ENCODE data around the gene ZEB2. TPM values are rescaled to one million over a fixed set of nuclear protein-coding genes. Genes with fewer than 3 reads are reported as not detected.

Gene ZEB2
- total and polyA plus RNA-seq, 4 donors, result 7.6 to 39.6 (median 22.2) TPM

- DNase-seq (ENCODE audit: low spot score), result no peak
- TF ChIP-seq HNF4A (conservative IDR thresholded peaks at IDR 0.05) (no peak), RAD21 (IDR thresholded peaks at IDR 0.05) (no peak)
- H3K27ac ChIP-seq (ENCODE audit: low read depth in 1 of 2, low read length in 2 of 2), result peak overlapping the region in 1 of 2 donors; percentile 46
- 85% methylated on average over 3 of the region's 3 CpGs for WGBS
- H3K4me3 ChIP-seq (ENCODE audit: low read depth in 1 of 3, low read length in 3 of 3), result no peak overlapping the region
- peaks cover 0 to 3% (median 0%) of the 10 kb centered on the region in 4 donors for H3K4me1 ChIP-seq (ENCODE audit: control insufficient read depth in 4 of 4, insufficient read depth in 4 of 4, low read length in 3 of 4)
- peaks cover 0 to under 1% (median 0%) of the 10 kb centered on the region in 4 donors for H3K27me3 ChIP-seq (ENCODE audit: control insufficient read depth in 4 of 4, insufficient read depth in 4 of 4, low read length in 3 of 4)
- H3K36me3 ChIP-seq (ENCODE audit: control insufficient read depth in 4 of 4, insufficient read depth in 3 of 4, low read depth in 1 of 4, low read length in 3 of 4), result no peaks in the 10 kb centered on the region
- no peak overlapping the region for H3K9ac ChIP-seq (ENCODE audit: low read depth in 1 of 2, low read length in 2 of 2)
- H3K9me3 ChIP-seq (ENCODE audit: control insufficient read depth in 4 of 4, low read length in 3 of 4), result no peaks in the 10 kb centered on the region
Observed at GRCh38 chr2:144496977-144497598, 22.8 kb downstream of the ZEB2 start.

- H3K9ac ChIP-seq (ENCODE audit: low read depth in 1 of 2, low read length in 2 of 2), result no peak overlapping the region
- no peak for DNase-seq (ENCODE audit: low spot score)
- peaks cover 0 to 3% (median 0%) of the 10 kb centered on the region in 4 donors for H3K27me3 ChIP-seq (ENCODE audit: control insufficient read depth in 4 of 4, insufficient read depth in 4 of 4, low read length in 3 of 4)
- H3K36me3 ChIP-seq (ENCODE audit: control insufficient read depth in 4 of 4, insufficient read depth in 3 of 4, low read depth in 1 of 4, low read length in 3 of 4), result no peaks in the 10 kb centered on the region
- no peaks in the 10 kb centered on the region for H3K9me3 ChIP-seq (ENCODE audit: control insufficient read depth in 4 of 4, low read length in 3 of 4)
- peak overlapping the region in 1 of 2 donors; percentile 46 for H3K27ac ChIP-seq (ENCODE audit: low read depth in 1 of 2, low read length in 2 of 2)
- TF ChIP-seq FOXA1 (IDR thresholded peaks at IDR 0.05) (no peak), SP1 (IDR thresholded peaks at IDR 0.05) (no peak), HNF4G (IDR thresholded peaks at IDR 0.05) (no peak), ZBTB33 (IDR thresholded peaks at IDR 0.05) (no peak), HNF4A (conservative IDR thresholded peaks at IDR 0.05) (no peak)
- WGBS, result 71% methylated on average over 10 of the region's 10 CpGs
- H3K4me3 ChIP-seq (ENCODE audit: low read depth in 1 of 3, low read length in 3 of 3), result no peak overlapping the region
- peaks cover 0 to 3% (median 0%) of the 10 kb centered on the region in 4 donors for H3K4me1 ChIP-seq (ENCODE audit: control insufficient read depth in 4 of 4, insufficient read depth in 4 of 4, low read length in 3 of 4)
Observed at GRCh38 chr2:144496092-144496976, 23.6 kb downstream of the ZEB2 start.

GRCh38 chr2:144495227-144496091 is 24.5 kb downstream of the ZEB2 start:
- no peaks in the 10 kb centered on the region for H3K36me3 ChIP-seq (ENCODE audit: control insufficient read depth in 4 of 4, insufficient read depth in 3 of 4, low read depth in 1 of 4, low read length in 3 of 4)
- no peak overlapping the region for H3K4me3 ChIP-seq (ENCODE audit: low read depth in 1 of 3, low read length in 3 of 3)
- H3K27ac ChIP-seq (ENCODE audit: low read depth in 1 of 2, low read length in 2 of 2), result no peak overlapping the region
- DNase-seq (ENCODE audit: low spot score), result no peak
- H3K9me3 ChIP-seq (ENCODE audit: control insufficient read depth in 4 of 4, low read length in 3 of 4), result no peaks in the 10 kb centered on the region
- peaks cover 0 to 3% (median 0%) of the 10 kb centered on the region in 4 donors for H3K27me3 ChIP-seq (ENCODE audit: control insufficient read depth in 4 of 4, insufficient read depth in 4 of 4, low read length in 3 of 4)
- WGBS, result 69% methylated on average over 6 of the region's 6 CpGs
- TF ChIP-seq MAX (IDR thresholded peaks at IDR 0.05) (no peak), EGR1 (IDR thresholded peaks at IDR 0.05; ENCODE audit: low read depth in 2 of 2) (no peak), HNF4G (IDR thresholded peaks at IDR 0.05) (no peak)
- no peak overlapping the region for H3K9ac ChIP-seq (ENCODE audit: low read depth in 1 of 2, low read length in 2 of 2)
- peaks cover 0 to 3% (median 0%) of the 10 kb centered on the region in 4 donors for H3K4me1 ChIP-seq (ENCODE audit: control insufficient read depth in 4 of 4, insufficient read depth in 4 of 4, low read length in 3 of 4)
